IPS-15b (cell line): ENCODE results near the gene CHRND.

Experiments used
- H3K27me3 ChIP-seq: one replicate; pipeline ENCODE4 v1.6.1; 2013; ENCODE audit warnings: low read length; ENCODE audit not compliant: control insufficient read depth, insufficient read depth
- H3K36me3 ChIP-seq: one replicate; pipeline ENCODE4 v1.6.1; 2013; ENCODE audit warnings: low read length; ENCODE audit not compliant: control insufficient read depth, insufficient read depth
- H3K4me1 ChIP-seq: one replicate; pipeline ENCODE4 v1.6.1; 2013; ENCODE audit warnings: mild to moderate bottlenecking, low read length; ENCODE audit not compliant: control insufficient read depth, insufficient read depth
- H3K4me3 ChIP-seq: one replicate; pipeline ENCODE4 v1.5.1; 2013; ENCODE audit warnings: low read depth, low read length
- H3K9ac ChIP-seq: one replicate; pipeline ENCODE4 v1.6.1; 2013; ENCODE audit warnings: low read depth, mild to moderate bottlenecking, low read length
- H3K9me3 ChIP-seq: one replicate; pipeline ENCODE4 v1.6.1; 2013; ENCODE audit warnings: mild to moderate bottlenecking, low read length; ENCODE audit not compliant: control insufficient read depth, insufficient read depth

CHRND gene

DNA sequence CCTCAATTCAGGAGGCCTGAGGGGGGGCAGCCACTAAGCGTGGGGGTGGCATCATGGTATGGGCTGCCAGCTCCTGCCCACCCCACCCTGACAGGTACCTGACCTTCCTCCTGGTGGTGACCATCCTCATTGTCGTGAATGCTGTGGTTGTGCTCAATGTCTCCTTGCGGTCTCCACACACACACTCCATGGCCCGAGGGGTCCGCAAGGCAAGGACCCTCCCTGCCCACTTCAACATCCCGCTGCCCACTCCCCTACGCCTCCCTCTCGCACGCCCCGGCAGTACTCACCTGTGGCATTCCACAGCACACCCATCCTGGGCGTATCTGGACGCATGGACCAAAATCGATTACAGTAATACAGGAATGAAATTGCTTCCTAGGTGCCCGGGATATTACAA is 17.5 kb downstream of the CHRND start:
- Histone ChIP-seq H3K4me3 (no peak overlapping the region), H3K36me3 (peaks cover 7% of the 10 kb centered on the region), H3K4me1 (peaks cover 3% of the 10 kb centered on the region)

DNA sequence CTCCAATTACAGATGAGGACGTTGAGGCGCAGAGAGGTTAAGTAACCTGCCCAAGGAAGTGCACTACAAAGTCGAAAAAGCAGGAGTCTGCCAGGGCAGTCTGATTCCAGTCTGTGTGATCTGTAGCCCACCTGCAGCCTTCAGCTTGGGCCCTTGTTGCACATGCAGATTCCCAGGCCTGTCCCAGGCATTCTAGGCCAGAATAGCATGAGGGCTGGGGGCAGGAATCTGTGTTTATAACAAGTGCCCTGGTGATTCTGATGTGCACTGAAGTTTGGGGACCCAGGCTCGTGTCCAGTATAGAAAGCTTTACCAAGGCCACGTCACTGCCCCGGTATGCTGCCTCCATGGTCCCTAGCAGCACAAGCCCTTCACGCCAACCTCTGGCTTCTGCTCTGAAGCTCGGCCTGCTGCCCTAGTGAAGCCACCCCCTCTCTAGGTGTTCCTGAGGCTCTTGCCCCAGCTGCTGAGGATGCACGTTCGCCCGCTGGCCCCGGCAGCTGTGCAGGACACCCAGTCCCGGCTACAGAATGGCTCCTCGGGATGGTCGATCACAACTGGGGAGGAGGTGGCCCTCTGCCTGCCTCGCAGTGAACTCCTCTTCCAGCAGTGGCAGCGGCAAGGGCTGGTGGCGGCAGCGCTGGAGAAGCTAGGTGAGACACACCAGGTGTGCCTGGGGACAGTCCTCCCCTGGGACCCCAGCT is 18.1 kb downstream of the CHRND start:
- Histone ChIP-seq H3K27me3 (no peaks in the 10 kb centered on the region), H3K4me1 (peaks cover 3% of the 10 kb centered on the region), H3K9ac (no peak overlapping the region), H3K9me3 (no peaks in the 10 kb centered on the region), H3K4me3 (no peak overlapping the region), H3K36me3 (peaks cover 7% of the 10 kb centered on the region)

More for the DNA sequence above, 17.5 kb downstream of the CHRND start:
- no peaks in the 10 kb centered on the region for H3K9me3 ChIP-seq
- no peaks in the 10 kb centered on the region for H3K27me3 ChIP-seq
- no peak overlapping the region for H3K9ac ChIP-seq

DNA sequence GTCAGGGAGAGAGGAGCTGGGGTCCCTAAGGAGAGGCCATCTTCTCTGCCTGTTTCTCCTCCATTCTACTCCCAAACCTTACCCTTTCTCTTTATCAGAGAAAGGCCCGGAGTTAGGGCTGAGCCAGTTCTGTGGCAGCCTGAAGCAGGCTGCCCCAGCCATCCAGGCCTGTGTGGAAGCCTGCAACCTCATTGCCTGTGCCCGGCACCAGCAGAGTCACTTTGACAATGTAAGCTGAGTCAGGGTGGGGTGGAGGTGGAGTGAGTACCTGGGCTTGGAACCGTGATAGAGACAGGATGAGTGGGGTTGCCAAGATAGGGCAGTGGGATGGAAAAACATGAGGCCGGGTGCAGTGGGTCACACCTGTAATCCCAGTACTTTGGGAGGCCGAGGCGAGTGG is 18.7 kb downstream of the CHRND start:
- H3K4me3 ChIP-seq, result no peak overlapping the region
- H3K9me3 ChIP-seq, result no peaks in the 10 kb centered on the region
- H3K9ac ChIP-seq, result no peak overlapping the region
- no peaks in the 10 kb centered on the region for H3K4me1 ChIP-seq
- no peaks in the 10 kb centered on the region for H3K27me3 ChIP-seq
- peaks cover 7% of the 10 kb centered on the region for H3K36me3 ChIP-seq

- Histone ChIP-seq H3K4me3 (no peak overlapping the region), H3K4me1 (no peaks in the 10 kb centered on the region)
Observed at GRCh38 chr2:232545511-232546375, 19.8 kb downstream of the CHRND start.

GRCh38 chr2:232547991-232548390 is 22.0 kb downstream of the CHRND start:
- H3K9me3 ChIP-seq, result no peaks in the 10 kb centered on the region
- H3K4me3 ChIP-seq, result no peak overlapping the region
- peaks cover 7% of the 10 kb centered on the region for H3K36me3 ChIP-seq
- H3K4me1 ChIP-seq, result peaks cover 6% of the 10 kb centered on the region
- no peak overlapping the region for H3K9ac ChIP-seq
- H3K27me3 ChIP-seq, result no peaks in the 10 kb centered on the region

More at GRCh38 chr2:232545511-232546375, 19.8 kb downstream of the CHRND start:
- Histone ChIP-seq H3K9ac (no peak overlapping the region), H3K36me3 (peaks cover 7% of the 10 kb centered on the region), H3K9me3 (no peaks in the 10 kb centered on the region), H3K27me3 (no peaks in the 10 kb centered on the region)

GRCh38 chr2:232549655-232550353 is 23.8 kb downstream of the CHRND start:
- Histone ChIP-seq H3K4me3 (peak overlapping the region; percentile 99), H3K9ac (peak overlapping the region; percentile 88), H3K36me3 (peaks cover 7% of the 10 kb centered on the region), H3K4me1 (peaks cover 6% of the 10 kb centered on the region), H3K9me3 (no peaks in the 10 kb centered on the region), H3K27me3 (no peaks in the 10 kb centered on the region)

- peaks cover 7% of the 10 kb centered on the region for H3K36me3 ChIP-seq
- H3K4me1 ChIP-seq, result peaks cover 6% of the 10 kb centered on the region
- no peaks in the 10 kb centered on the region for H3K27me3 ChIP-seq
- peak within 1 kb of the TSS; percentile 88 for H3K9ac ChIP-seq
- peak within 1 kb of the TSS; percentile 99 for H3K4me3 ChIP-seq
- no peaks in the 10 kb centered on the region for H3K9me3 ChIP-seq
Observed at GRCh38 chr2:232550354-232551249, 24.6 kb downstream of the CHRND start, which contains the start of the genes EIF4E2 and TIGD1. EIF4E2 (plus strand) TSS chr2:232550689; CDS start chr2:232550725, 36 bp downstream. TIGD1 (minus strand) TSS chr2:232550557; CDS start chr2:232549882, 675 bp downstream.

DNA sequence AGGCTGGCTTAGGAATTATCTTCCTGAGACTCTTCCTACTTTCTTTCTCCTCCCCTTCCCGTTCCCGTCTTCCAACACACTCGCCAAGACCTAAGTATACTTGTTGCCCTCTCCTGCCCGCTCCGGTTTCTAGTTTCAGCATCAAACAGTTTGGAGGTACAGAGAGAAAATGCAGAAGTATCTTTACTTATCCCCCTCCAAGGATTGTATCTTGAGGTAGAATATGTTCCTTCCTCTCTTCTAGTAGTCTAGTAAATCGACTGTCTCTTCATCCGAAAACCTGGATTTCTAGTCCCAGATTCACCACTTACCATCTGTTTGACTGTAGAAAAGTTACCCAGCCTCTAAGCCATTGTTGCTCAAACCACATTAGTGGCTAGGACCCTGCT is 25.3 kb downstream of the CHRND start:
- Histone ChIP-seq H3K9ac (peak overlapping the region; percentile 88), H3K27me3 (no peaks in the 10 kb centered on the region), H3K36me3 (peaks cover 8% of the 10 kb centered on the region), H3K9me3 (no peaks in the 10 kb centered on the region), H3K4me3 (peak overlapping the region; percentile 99), H3K4me1 (peaks cover 6% of the 10 kb centered on the region)

- Histone ChIP-seq H3K9ac (peak overlapping the region; percentile 88), H3K9me3 (no peaks in the 10 kb centered on the region), H3K4me3 (peak overlapping the region; percentile 99), H3K4me1 (peaks cover 6% of the 10 kb centered on the region), H3K36me3 (peaks cover 7% of the 10 kb centered on the region), H3K27me3 (no peaks in the 10 kb centered on the region)
Observed at GRCh38 chr2:232551776-232552175, 25.8 kb downstream of the CHRND start.

DNA sequence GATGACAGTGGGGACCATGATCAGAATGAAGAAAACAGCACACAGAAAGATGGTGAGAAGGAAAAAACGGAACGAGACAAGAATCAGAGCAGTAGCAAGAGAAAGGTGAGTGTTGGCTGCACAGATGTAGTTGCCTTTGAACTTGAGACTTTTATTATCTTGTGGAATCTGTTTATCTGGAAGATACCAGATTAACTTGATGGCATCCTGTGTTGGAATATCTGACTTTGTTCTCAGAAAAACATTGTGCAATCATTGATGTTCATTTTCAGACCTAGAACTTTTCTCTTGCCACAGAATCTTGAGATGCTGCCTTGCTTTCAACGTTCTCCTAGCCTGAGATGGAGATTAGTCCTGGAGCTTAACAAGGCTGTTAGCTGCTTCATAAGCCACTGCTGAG is 30.5 kb downstream of the CHRND start:
- Histone ChIP-seq H3K9ac (no peak overlapping the region), H3K36me3 (peaks cover 4% of the 10 kb centered on the region), H3K4me1 (peaks cover 4% of the 10 kb centered on the region), H3K4me3 (no peak overlapping the region), H3K27me3 (no peaks in the 10 kb centered on the region), H3K9me3 (no peaks in the 10 kb centered on the region)
